ENCODE results near the gene SRSF9. TPM values are rescaled to one million over a fixed set of nuclear protein-coding genes. Genes with fewer than 3 reads are reported as not detected.
A peak's percentile ranks its signal among the peaks of the same experiment; 100 is the strongest.

SRSF9 gene
- total and polyA plus RNA-seq, 2 of the 13 experiments (the other 11 are each of a cell fraction or from before 2014, with no cell fraction given): 125 to 144 TPM

- Histone ChIP-seq H3K9me3 (ENCODE audit: low read length) (no peaks in the 10 kb centered on the region), H3K4me3 (replicated peaks in 1 of 3; ENCODE audit: insufficient read depth in 1 of 3, low read depth in 2 of 3, low read length in 3 of 3) (no peak overlapping the region), H2AFZ (ENCODE audit: low read length) (no peak overlapping the region), H3K27ac (ENCODE audit: extremely low read length, insufficient read depth, low read length) (no peak overlapping the region), H3K9ac (ENCODE audit: insufficient read depth, low read depth, low read length) (no peak overlapping the region), H3K36me3 (replicated peaks in 1 of 2; ENCODE audit: control insufficient read depth in 1 of 2, insufficient read depth in 2 of 2, low read length in 2 of 2) (no peaks in the 10 kb centered on the region), H3K27me3 (ENCODE audit: control insufficient read depth in 1 of 2, insufficient read depth in 2 of 2, low read length in 2 of 2) (no peaks in the 10 kb centered on the region; a peak in 1 of 5 replicates), H4K20me1 (ENCODE audit: insufficient read depth, low read length) (no peaks in the 10 kb centered on the region), H3K4me1 (ENCODE audit: insufficient read depth, low read length) (peaks cover 13% of the 10 kb centered on the region), H3K79me2 (ENCODE audit: insufficient read depth, low read length) (no peaks in the 10 kb centered on the region), H3K4me2 (ENCODE audit: low read depth, low read length) (no peak overlapping the region)
- no TSS peak for BruUV-seq (replicated peaks)
- ChIA-PET CTCF (ENCODE audit: low intra/inter-chr PET ratio, low total read pairs) (no interaction called here), POLR2A (no interaction called here)
- 69% methylated on average over 4 of the region's 4 CpGs for WGBS (ENCODE audit: low lambda C conversion rate)
- in situ Hi-C loops (cut with HindIII; ENCODE audit: extremely low pct_ligation_motif_present, low pct_unique_long_range_greater_than_20kb) (no loop called here), intact Hi-C loops (cut with micrococcal nuclease; ENCODE audit: unreplicated experiment) (no loop called here)
- DNase-seq (ENCODE audit: low spot score) (no peak), ATAC-seq (no peak), FAIRE-seq (no peak)
- TF ChIP-seq ELF1 (CRISPR knock-in tag; IDR thresholded peaks at IDR 0.05) (no peak), ZNF572 (CRISPR knock-in tag; IDR thresholded peaks at IDR 0.05) (no peak), ZNF768 (CRISPR knock-in tag; IDR thresholded peaks at IDR 0.05) (peak; percentile 42; the same call in 1 of the 2 replicates)
These were observed 51.5 kb downstream of the SRSF9 start for GRCh38 chr12:120417917-120418580.

- Histone ChIP-seq H3K4me2 (ENCODE audit: low read depth, low read length) (no peak overlapping the region), H3K36me3 (replicated peaks in 1 of 2; ENCODE audit: control insufficient read depth in 1 of 2, insufficient read depth in 2 of 2, low read length in 2 of 2) (no peaks in the 10 kb centered on the region), H3K4me3 (replicated peaks in 1 of 3; ENCODE audit: insufficient read depth in 1 of 3, low read depth in 2 of 3, low read length in 3 of 3) (no peak overlapping the region), H4K20me1 (ENCODE audit: insufficient read depth, low read length) (no peaks in the 10 kb centered on the region), H3K27ac (ENCODE audit: extremely low read length, insufficient read depth, low read length) (no peak overlapping the region), H3K27me3 (ENCODE audit: control insufficient read depth in 1 of 2, insufficient read depth in 2 of 2, low read length in 2 of 2) (no peaks in the 10 kb centered on the region; a peak in 1 of 5 replicates), H3K79me2 (ENCODE audit: insufficient read depth, low read length) (no peaks in the 10 kb centered on the region), H2AFZ (ENCODE audit: low read length) (no peak overlapping the region), H3K4me1 (ENCODE audit: insufficient read depth, low read length) (peaks cover 13% of the 10 kb centered on the region), H3K9ac (ENCODE audit: insufficient read depth, low read depth, low read length) (no peak overlapping the region), H3K9me3 (ENCODE audit: low read length) (no peaks in the 10 kb centered on the region)
- intact Hi-C loops (cut with micrococcal nuclease; ENCODE audit: unreplicated experiment) (no loop called here), in situ Hi-C loops (cut with HindIII; ENCODE audit: extremely low pct_ligation_motif_present, low pct_unique_long_range_greater_than_20kb) (no loop called here)
- ATAC-seq: no peak
- DNase-seq (ENCODE audit: low spot score): no peak
- ChIA-PET POLR2A (no interaction called here), CTCF (ENCODE audit: low intra/inter-chr PET ratio, low total read pairs) (no interaction called here)
- no peak for FAIRE-seq
- 22% methylated on average over 7 of the region's 7 CpGs for WGBS (ENCODE audit: low lambda C conversion rate)
- peak; percentile 81 for TF ChIP-seq ATF7 (IDR thresholded peaks at IDR 0.05)
- TF ChIP-seq ATF7 (CRISPR knock-in tag; IDR thresholded peaks at IDR 0.05): no peak
- TF ChIP-seq ZNF629 (CRISPR knock-in tag; conservative IDR thresholded peaks at IDR 0.05): peak; percentile 87
- peak; percentile 52; the same call in 1 of the 2 replicates for TF ChIP-seq CREB1 (IDR thresholded peaks at IDR 0.05)
- no peak for TF ChIP-seq CREB1 (CRISPR knock-in tag; IDR thresholded peaks at IDR 0.05)
- TF ChIP-seq ZUFSP (CRISPR knock-in tag; IDR thresholded peaks at IDR 0.05; ENCODE audit: borderline replicate concordance): no peak
- no TSS peak for BruUV-seq (replicated peaks)
These were observed 52.9 kb downstream of the SRSF9 start for GRCh38 chr12:120416490-120417216.

Measured in HepG2 (cell line).